SK-N-SH (cell line): ENCODE results near the gene SLC24A3. TPM values are rescaled to one million over a fixed set of nuclear protein-coding genes. Genes with fewer than 3 reads are reported as not detected.

Experiments
- CTCF ChIA-PET: fragments of 300-600, 350-600 bp; formaldehyde crosslinking; extraction: SDS; loops from one replicate; lab custom pipeline; 2021; lab: Yijun Ruan, JAX
- POLR2A ChIA-PET: fragments of 350-600 bp; sonication (Branson Sonifier 250); formaldehyde crosslinking; extraction: SDS; loops from one replicate; lab custom pipeline; 2020; ENCODE audit warnings: antibody characterized with exemption, inconsistent platforms; lab: Yijun Ruan, JAX
- DNase-seq: peaks from one replicate; pipeline ENCODE4 v3.0.0; 2012
- H2AFZ ChIP-seq: fragments of 200-600 bp; sonication (generic); 2 replicates; pipeline ENCODE4 v1.8.1; 2016; ENCODE audit warnings: antibody characterized with exemption, mild to moderate bottlenecking, low read depth
- H3F3A ChIP-seq: fragments of 200-600 bp; sonication (generic); replicated peaks from 2 replicates; pipeline ENCODE3; 2016; ENCODE audit warnings: antibody characterized with exemption, mild to moderate bottlenecking; ENCODE audit not compliant: insufficient read depth
- H3K27ac ChIP-seq, 2 experiments: fragments of 200-500 bp in 1 of 2; fragments of 200-600 bp in 1 of 2; sonication (Bioruptor generic) in 1 of 2; sonication (generic), shearing (Covaris generic) in 1 of 2; 2 replicates each; pipeline versions ENCODE4 v1.5.1 to v1.6.1; 2014 to 2016; ENCODE audit warnings: low read depth in 2 of 2, inconsistent platforms in 1 of 2, low read length in 1 of 2, mild to moderate bottlenecking in 1 of 2, mixed read lengths in 1 of 2
- H3K27me3 ChIP-seq: fragments of 200-600 bp; sonication (generic), shearing (Covaris generic); 2 replicates; pipeline ENCODE4 v1.6.1; 2016; ENCODE audit warnings: mixed run types; ENCODE audit not compliant: insufficient read depth
- H3K36me3 ChIP-seq, 2 experiments: fragments of 200-500 bp in 1 of 2; fragments of 200-600 bp in 1 of 2; sonication (Bioruptor generic) in 1 of 2; sonication (generic) in 1 of 2; replicated peaks in 1 of 2; 2 replicates each; pipeline versions ENCODE3 to v1.5.1; 2014 to 2016; ENCODE audit warnings: low read length in 1 of 2, mild to moderate bottlenecking in 1 of 2; ENCODE audit not compliant: insufficient read depth in 2 of 2, control insufficient read depth in 1 of 2
- H3K4me1 ChIP-seq, 2 experiments: fragments of 200-500 bp in 1 of 2; fragments of 200-600 bp in 1 of 2; sonication (Bioruptor generic) in 1 of 2; sonication (generic), shearing (Covaris generic) in 1 of 2; 2 replicates each; pipeline versions ENCODE4 v1.5.1 to v1.6.1; 2014 to 2016; ENCODE audit warnings: low read depth in 1 of 2, low read length in 1 of 2, mixed run types in 1 of 2; ENCODE audit not compliant: insufficient read depth in 2 of 2, control insufficient read depth in 1 of 2
- H3K4me2 ChIP-seq: fragments of 200-600 bp; sonication (generic), shearing (Covaris generic); 2 replicates; pipeline ENCODE4 v1.6.1; 2017; ENCODE audit warnings: mixed run types
- H3K4me3 ChIP-seq, 2 experiments: fragments of 200-500 bp in 1 of 2; fragments of 200-600 bp in 1 of 2; sonication (Bioruptor generic) in 1 of 2; sonication (generic), shearing (Covaris generic) in 1 of 2; 2 replicates each; pipeline versions ENCODE4 v1.5.1 to v1.8.1; 2014 to 2016; ENCODE audit warnings: low read depth in 2 of 2, inconsistent platforms in 1 of 2, low read length in 1 of 2, mild to moderate bottlenecking in 1 of 2, mixed read lengths in 1 of 2, moderate library complexity in 1 of 2
- H3K79me2 ChIP-seq: fragments of 200-600 bp; sonication (generic); 2 replicates; pipeline ENCODE4 v1.8.1; 2017; ENCODE audit warnings: mild to moderate bottlenecking; ENCODE audit not compliant: insufficient read depth
- H3K9ac ChIP-seq: fragments of 200-600 bp; sonication (generic); 2 replicates; pipeline ENCODE4 v1.6.1; 2017; ENCODE audit warnings: mixed run types
- H3K9me2 ChIP-seq: fragments of 200-600 bp; sonication (generic); 2 replicates; pipeline ENCODE4 v1.6.1; 2017; ENCODE audit warnings: mixed run types
- H3K9me3 ChIP-seq: fragments of 200-600 bp; sonication (generic); 2 replicates; pipeline ENCODE4 v1.6.1; 2017; ENCODE audit warnings: mixed run types, mild to moderate bottlenecking, moderate library complexity
- H4K20me1 ChIP-seq: fragments of 200-600 bp; sonication (generic); 2 replicates; pipeline ENCODE4 v1.6.1; 2017; ENCODE audit warnings: mild to moderate bottlenecking, mixed run types; ENCODE audit not compliant: insufficient read depth
- CHD2 ChIP-seq: fragments of 150-350 bp; IDR thresholded peaks from 2 replicates; pipeline ENCODE4 v1.6.1; 2018; ENCODE audit warnings: low read length; ENCODE audit not compliant: partially characterized antibody
- EP300 ChIP-seq, 2 experiments: IDR thresholded peaks; 2 replicates each; pipeline versions ENCODE4 v1.4.0 to v1.6.1; 2012; ENCODE audit warnings: borderline replicate concordance in 1 of 2, low read depth in 1 of 2, low read length in 1 of 2
- EZH2phosphoT487 ChIP-seq: fragments of 200-600 bp; sonication (generic); IDR thresholded peaks from 2 replicates; pipeline ENCODE4 v1.6.1; 2017; ENCODE audit warnings: low read depth, mixed run types, mild to moderate bottlenecking, antibody characterized with exemption, moderate library complexity, borderline replicate concordance
- FOSL2 ChIP-seq: IDR thresholded peaks from 2 replicates; pipeline ENCODE4 v1.4.0; 2012; ENCODE audit warnings: low read depth, mild to moderate bottlenecking, moderate library complexity, borderline replicate concordance
- FOXJ3 ChIP-seq: sonication (generic); formaldehyde crosslinking; IDR thresholded peaks from 2 replicates; pipeline ENCODE4 v1.5.1; 2020; ENCODE audit warnings: mild to moderate bottlenecking, missing genetic modification reagents
- FOXM1 ChIP-seq: IDR thresholded peaks from 2 replicates; pipeline ENCODE4 v1.4.0; 2012; ENCODE audit warnings: low read depth, mild to moderate bottlenecking
- GATA2 ChIP-seq: sonication (generic); formaldehyde crosslinking; IDR thresholded peaks from 2 replicates; pipeline ENCODE4 v1.5.0; 2020; ENCODE audit warnings: mild to moderate bottlenecking, missing genetic modification reagents
- JUND ChIP-seq: IDR thresholded peaks from 2 replicates; pipeline ENCODE4 v1.4.0; 2012
- MXI1 ChIP-seq: IDR thresholded peaks from 2 replicates; pipeline ENCODE4 v1.6.1; 2012; ENCODE audit warnings: mild to moderate bottlenecking, low read depth, low read length, improper control_type of control experiment
- POLR2AphosphoS5 ChIP-seq: IDR thresholded peaks from 2 replicates; pipeline ENCODE4 v1.6.1; 2012; ENCODE audit warnings: low read depth, low read length
- RAD21 ChIP-seq: IDR thresholded peaks from 2 replicates; pipeline ENCODE4 v1.6.1; 2012; ENCODE audit warnings: mild to moderate bottlenecking, low read length
- RCOR1 ChIP-seq: fragments of 150-350 bp; IDR thresholded peaks from 2 replicates; pipeline ENCODE4 v1.6.1; 2017; ENCODE audit warnings: antibody characterized with exemption, low read length
- SIN3A ChIP-seq: IDR thresholded peaks from 2 replicates; pipeline ENCODE4 v1.6.1; 2012; ENCODE audit warnings: low read depth, mild to moderate bottlenecking, low read length, moderate library complexity, borderline replicate concordance
- SMC3 ChIP-seq: IDR thresholded peaks from 2 replicates; pipeline ENCODE4 v1.6.1; 2012; ENCODE audit warnings: low read depth, low read length, improper control_type of control experiment
- TCF12 ChIP-seq: IDR thresholded peaks from 2 replicates; pipeline ENCODE4 v1.4.0; 2012
- TEAD4 ChIP-seq: IDR thresholded peaks from 2 replicates; pipeline ENCODE4 v1.4.0; 2012; ENCODE audit warnings: mild to moderate bottlenecking, borderline replicate concordance; ENCODE audit not compliant: insufficient read depth
- USF1 ChIP-seq: IDR thresholded peaks from 2 replicates; pipeline ENCODE4 v1.4.0; 2012; ENCODE audit warnings: low read depth, borderline replicate concordance
- YY1 ChIP-seq: IDR thresholded peaks from 2 replicates; pipeline ENCODE4 v1.4.0; 2012; ENCODE audit warnings: low read depth, mild to moderate bottlenecking
- ZBTB33 ChIP-seq: IDR thresholded peaks from 2 replicates; pipeline ENCODE4 v1.4.0; 2012; ENCODE audit warnings: low read depth, borderline replicate concordance
- WGBS: methylation state at CpG from one replicate; pipeline ENCODE4 v1.1.6; 2017; ENCODE audit warnings: low lambda C conversion rate; 5-methylcytosine and 5-hydroxymethylcytosine counted together
- polyA plus RNA-seq, 3 experiments: library from polyadenylated mRNA; depleted of rRNA; stranded (reverse); fragments of >200 nt; gene quantifications; 2 replicates each; pipeline ENCODE4 v1.2.3, GENCODE V29; 2012
- TF ChIP-seq, protein P1 (sequence below): IDR thresholded peaks from 2 replicates; pipeline ENCODE4 v1.4.0; 2012; ENCODE audit warnings: low read depth

The SLC24A3 gene
- polyA plus RNA-seq, 1 of the 3 experiments (the other 2 are of a cell fraction): not detected

DNA sequence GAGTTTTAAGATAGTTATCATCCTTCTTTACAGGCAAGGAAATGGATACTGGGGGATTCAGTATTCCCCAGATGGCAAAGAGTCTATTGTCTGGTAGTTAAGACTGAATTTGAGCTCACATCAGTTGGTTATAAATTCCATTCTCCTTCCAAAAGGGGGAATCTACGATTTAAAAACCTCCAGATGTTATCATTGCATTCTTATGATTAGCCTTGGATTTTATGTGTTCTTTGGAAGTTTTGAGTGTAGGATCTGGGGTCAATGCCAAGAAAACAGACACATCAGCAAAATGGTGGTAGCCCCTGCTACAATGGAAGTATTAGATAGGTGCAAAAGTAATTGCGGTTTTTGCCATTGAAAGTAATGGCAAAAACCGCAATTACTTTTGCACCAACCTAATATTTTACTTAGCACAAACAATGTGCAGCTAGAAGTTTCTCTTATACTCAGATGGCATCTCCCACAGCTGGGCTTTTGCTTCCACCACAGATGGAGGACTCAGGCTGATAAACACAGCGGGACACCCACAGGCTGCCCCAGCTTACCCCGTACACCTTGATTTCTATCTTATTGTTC is 377.4 kb downstream of the SLC24A3 start:
- no peak for DNase-seq

More for the DNA sequence above, 377.4 kb downstream of the SLC24A3 start:
- WGBS: 35% methylated on average over 5 of the region's 5 CpGs
- no peak overlapping the region for H3K9ac ChIP-seq
- H3K27ac ChIP-seq: no peak overlapping the region
- H3K9me2 ChIP-seq: no peaks in the 10 kb centered on the region
- H3F3A ChIP-seq: no peaks in the 10 kb centered on the region
- no peaks in the 10 kb centered on the region for H3K79me2 ChIP-seq
- H3K9me3 ChIP-seq: no peaks in the 10 kb centered on the region
- H4K20me1 ChIP-seq: no peaks in the 10 kb centered on the region
- H3K4me2 ChIP-seq: no peak overlapping the region
- peaks cover 21% of the 10 kb centered on the region; the same call in 1 of the 2 replicates for H3K27me3 ChIP-seq
- ChIA-PET CTCF (interaction anchor here (1.0 kb wide), 1 partner anchor 384 kb away, joined by 3 read pairs; no protein-coding TSS in a partner anchor), POLR2A (no interaction called here)
- peaks cover 0 to 4% of the 10 kb centered on the region in 2 experiments; a peak in 1 of 4 replicates for H3K4me1 ChIP-seq
- no peak overlapping the region for H3K4me3 ChIP-seq
- H2AFZ ChIP-seq: no peak overlapping the region
- no peak for TF ChIP-seq YY1
- no peak for TF ChIP-seq TCF12
- no peak for TF ChIP-seq GATA2 (CRISPR knock-in tag)
- no peak for TF ChIP-seq SMC3
- no peak for TF ChIP-seq MXI1
- TF ChIP-seq FOSL2: no peak
- no peak for TF ChIP-seq ZBTB33
- TF ChIP-seq FOXM1: no peak
- no peak for TF ChIP-seq POLR2AphosphoS5
- TF ChIP-seq EP300 (IDR thresholded peaks at IDR 0.05; ENCODE audit: borderline replicate concordance in 1 of 2, low read depth in 1 of 2, low read length in 1 of 2): no peak
- TF ChIP-seq CHD2: no peak
- no peak for TF ChIP-seq SIN3A
- TF ChIP-seq USF1: no peak
- no peak for TF ChIP-seq TEAD4
- TF ChIP-seq, protein P1, sequence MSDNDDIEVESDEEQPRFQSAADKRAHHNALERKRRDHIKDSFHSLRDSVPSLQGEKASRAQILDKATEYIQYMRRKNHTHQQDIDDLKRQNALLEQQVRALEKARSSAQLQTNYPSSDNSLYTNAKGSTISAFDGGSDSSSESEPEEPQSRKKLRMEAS: no peak
- TF ChIP-seq EZH2phosphoT487: no peak
- no peak for TF ChIP-seq FOXJ3
- TF ChIP-seq RAD21: no peak
- no peak for TF ChIP-seq JUND
- TF ChIP-seq RCOR1: no peak
- H3K36me3 ChIP-seq: no peaks in the 10 kb centered on the region
